NCI-H226 (cell line): Measurements from ENCODE around the gene DPH1.
"Not testable (repeated sequence)": the region's sequence is repeated elsewhere in the genome, so short reads cannot be mapped to it uniquely, and the experiment has no call there.

Experiments used
- DNase-seq: peaks from one replicate; pipeline ENCODE4 v3.0.0-alpha.2; 2015

The DPH1 gene

DNA sequence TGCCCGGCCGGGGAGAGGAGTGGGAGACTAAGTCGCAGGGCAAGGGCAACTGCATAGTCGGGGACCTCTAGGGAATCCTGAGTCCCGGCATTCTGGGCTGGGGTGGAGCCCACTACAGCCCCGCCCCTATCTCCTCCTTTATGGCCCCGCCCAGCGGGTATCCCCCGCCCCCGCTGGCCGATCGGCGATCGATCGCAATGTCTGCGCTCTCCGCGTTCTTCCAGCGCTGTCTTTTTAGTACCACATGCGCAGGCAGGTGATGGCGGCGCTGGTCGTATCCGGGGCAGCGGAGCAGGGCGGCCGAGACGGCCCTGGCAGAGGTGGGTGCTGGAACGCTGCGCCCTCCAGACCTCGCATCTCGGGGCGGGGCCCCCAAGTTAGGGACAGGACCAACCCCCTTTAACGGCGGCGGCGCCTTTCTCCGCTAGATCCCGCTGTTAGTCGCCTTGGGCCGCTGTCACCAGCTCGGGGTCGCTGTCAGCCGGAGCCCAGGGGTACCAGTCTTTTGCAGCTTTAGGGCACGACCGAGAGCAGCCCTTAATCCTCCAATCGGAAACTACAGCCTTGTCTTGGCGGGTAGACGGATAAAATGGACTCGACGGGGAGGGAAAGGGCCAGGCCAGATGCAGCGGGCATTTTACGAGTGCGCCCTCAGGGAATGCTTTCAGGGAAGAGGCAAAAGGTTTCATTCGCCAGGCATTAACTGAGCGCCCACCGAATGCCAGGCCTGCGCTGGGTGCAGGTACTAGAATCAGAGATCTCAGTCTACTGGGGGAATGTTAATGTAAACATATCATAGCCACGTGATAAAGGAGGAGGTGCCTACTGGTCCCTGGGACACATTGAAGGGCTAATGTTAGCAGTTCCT, at the start of gene DPH1:
DPH1 (plus strand) TSS at position 243 of the 868 bp plus-strand sequence; CDS start at position 260, 17 bp downstream.
- peak; percentile 83 for DNase-seq

DNA sequence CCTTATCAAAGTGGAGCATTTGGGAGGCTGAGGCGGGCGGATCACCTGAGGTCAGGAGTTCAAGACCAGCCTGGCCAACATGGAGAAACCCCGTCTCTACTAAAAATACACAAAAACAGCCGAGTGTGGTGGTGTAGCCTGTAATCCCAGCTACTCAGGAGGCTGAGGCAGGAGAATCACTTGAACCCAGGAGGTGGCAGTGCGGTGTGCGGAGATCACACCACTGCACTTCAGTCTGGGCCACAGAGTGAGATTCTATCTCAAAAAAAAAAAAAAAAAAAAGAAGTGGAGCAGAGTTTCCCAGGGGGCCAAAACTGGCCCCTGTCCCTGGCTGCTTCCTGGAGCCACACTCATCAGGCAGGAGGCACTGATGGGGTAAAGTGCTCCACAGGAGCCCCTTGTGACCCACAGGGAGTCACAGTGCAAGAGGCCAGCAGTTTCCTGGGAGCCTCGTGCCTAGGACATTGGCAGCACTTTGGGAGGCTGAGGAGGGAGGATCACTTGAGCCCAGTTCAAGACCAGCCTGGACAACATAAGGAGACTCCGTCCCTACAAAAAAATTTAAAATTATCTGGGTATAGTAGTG, 49.2 kb upstream of the DPH1 start:
- no peak for DNase-seq

- DNase-seq, result not testable (repeated sequence)
Observed at GRCh38 chr17:1982793-1983366, 47.1 kb upstream of the DPH1 start.

DNA sequence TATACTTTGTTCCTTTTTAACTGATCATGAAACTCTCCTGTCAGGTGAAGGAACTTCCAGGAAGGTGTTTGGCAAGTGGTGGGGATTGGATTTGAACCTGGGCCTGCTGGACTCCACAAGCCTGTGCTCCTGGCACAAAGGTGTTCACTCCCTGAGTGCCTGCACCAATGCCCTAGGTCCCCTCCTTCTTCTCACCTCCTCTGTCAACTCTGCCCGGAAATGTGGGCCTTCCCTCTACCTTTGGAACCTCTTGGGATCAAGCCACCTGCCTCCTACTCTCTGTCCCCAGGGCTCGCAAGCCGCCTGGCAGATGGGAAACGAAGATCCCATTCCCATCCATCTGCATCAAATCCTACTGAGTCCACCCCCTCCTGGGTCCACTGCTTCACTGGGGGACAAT, 44.9 kb upstream of the DPH1 start:
- no peak for DNase-seq

DNA sequence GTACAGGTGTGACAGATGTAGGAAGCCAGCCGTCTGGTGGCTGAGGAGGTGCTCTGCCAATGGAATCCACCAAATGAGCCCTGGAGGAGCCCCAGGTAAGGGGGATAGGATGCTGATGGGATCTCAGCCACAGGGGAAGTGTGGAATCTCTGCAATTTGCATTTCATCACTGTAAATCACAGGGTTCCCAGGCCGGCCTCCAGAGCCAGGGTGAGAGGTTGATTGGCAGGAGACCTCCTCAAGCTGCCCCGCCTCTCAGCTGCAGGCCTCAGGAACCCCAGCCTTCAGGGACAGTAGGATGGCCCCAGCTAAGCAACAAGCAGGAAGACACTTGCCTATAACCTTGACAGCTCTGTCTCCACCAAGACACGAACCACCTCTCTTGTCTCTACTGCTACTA, 44.3 kb upstream of the DPH1 start:
- peak; percentile 37 for DNase-seq

GRCh38 chr17:1986783-1987451, 43.0 kb upstream of the DPH1 start:
- no peak for DNase-seq

DNA sequence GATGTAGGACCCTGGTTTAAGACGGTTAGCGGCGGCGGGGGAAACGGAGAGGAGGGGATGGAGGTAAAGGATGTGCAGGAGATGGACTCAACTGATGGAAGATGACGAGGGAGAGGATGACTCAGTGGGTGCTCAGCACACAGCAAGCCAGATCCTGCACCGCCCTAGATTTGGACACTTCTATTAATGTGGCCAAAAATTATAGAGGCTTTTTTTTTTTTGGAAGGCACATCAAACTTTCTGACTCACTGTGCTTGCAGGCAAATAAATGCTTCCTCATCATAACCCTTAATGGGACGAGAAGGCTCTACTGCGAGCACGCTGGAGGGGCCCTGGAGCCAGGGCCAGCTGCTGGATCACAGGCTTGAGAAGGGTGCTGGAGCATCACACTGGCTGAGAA, 40.8 kb upstream of the DPH1 start:
- peak; percentile 87 for DNase-seq

- no peak for DNase-seq
Observed at GRCh38 chr17:1992541-1992940, 37.4 kb upstream of the DPH1 start.

DNA sequence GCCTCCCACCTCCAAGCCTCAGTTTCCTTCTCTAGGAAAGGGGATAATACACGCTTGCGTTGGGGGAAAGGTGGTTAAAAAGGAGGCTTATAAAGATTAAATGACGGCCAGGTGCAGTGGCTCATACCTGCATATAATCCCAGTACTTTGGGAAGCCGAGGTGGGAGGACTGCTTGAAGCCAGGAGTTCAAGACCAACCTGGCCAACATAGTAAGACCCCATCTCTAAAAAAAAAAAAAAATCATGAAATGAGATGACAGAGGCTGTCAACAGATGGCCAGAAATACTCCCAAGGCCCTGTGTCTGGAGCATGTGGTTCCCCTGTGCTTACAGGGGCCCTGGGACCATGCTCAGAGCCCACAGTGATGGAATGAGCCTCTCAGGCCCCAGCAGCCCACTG, 35.2 kb upstream of the DPH1 start:
- no peak for DNase-seq

- DNase-seq, result no peak
Observed at GRCh38 chr17:1995321-1995892, 34.5 kb upstream of the DPH1 start.

DNA sequence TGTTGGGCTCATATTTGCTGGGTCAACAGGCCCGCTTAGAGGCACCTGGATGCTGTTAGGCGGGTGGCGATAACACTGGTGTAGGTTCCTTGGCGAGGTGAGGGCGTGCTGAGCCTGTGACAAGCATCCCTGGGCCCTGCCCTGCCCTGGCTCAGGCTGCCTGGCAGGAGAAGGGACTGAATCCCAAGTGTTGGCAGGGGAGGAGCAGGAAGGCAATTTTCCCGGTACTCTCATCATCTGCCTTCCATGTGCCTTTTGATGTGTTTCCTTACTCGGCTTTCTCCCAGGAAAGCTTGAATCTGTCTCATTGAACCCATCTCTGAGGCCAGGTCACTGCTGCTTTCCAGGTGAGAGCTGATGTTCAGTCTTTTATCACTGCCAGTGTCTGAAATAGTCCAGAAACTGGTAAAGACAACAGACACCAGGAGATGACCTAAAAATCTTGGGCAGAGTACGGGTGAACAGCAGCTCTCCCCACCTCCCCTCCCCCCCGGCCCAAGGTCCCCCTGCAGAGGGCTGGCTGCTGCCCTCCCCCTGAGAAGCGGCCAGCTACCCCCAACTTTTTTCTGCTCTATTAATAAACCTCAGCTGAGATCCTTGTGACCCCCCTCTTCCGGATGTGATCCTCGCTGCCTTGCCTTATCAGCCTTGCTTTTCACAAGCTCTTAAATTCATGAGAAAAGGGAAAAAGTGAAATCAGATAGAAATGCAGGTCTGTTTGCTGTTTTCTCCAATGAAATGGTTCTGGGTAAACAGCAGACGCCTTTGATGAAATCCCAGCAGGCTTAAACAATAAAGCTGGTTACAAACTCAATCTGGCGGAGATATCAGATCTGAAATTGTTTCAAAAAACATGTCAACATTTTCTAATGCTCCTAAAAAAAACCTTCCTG, 33.8 kb upstream of the DPH1 start:
- DNase-seq, result no peak

GRCh38 chr17:1996800-1997288, 33.1 kb upstream of the DPH1 start:
- no peak for DNase-seq

- no peak for DNase-seq
Observed at GRCh38 chr17:1997289-1997926, 32.5 kb upstream of the DPH1 start.

DNA sequence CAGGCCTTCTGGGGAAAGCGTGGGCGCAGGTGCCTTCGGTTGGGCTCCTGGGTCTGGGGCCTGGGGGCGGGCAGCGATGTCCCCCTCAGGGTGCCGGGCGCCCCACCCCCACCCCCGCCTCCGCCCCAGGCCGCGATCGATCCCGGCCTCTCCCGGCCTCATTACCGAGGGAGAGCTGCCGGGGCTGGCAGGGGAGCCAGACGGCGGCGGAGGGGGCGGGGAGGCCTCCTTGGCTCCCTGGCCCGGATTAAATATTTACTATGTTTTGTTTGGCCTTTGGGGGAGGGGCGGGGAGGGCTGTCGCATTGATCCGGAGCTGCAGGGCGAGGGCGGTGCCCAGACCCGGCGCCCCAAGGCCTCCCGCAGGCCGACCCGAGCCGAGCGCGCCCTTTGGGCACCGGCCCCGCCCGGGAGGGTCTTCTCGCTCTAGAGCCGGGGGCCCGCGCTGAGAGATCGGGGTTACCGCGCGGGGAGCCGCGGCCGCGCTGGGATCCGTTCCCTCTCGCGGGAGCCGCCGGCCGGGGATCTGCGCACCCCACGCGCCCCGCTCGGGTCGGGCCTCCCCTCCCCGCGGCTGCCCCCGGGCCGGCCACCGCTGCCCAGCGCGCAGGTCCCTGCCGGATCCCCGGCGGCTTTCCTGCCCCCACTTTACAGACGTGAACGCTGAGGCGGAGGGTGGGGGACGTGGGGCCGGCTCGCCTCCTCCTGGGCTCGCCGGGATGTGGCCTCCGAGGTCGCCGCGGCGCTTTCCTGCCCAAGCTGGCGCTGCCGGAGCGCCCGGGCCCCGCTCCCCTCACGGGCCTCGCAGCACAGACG, 31.8 kb upstream of the DPH1 start:
- DNase-seq, result no peak

- no peak for DNase-seq
Observed at GRCh38 chr17:1999557-2000251, 30.2 kb upstream of the DPH1 start.

- DNase-seq, result no peak
Observed at GRCh38 chr17:2002767-2003329, 27.1 kb upstream of the DPH1 start.

DNA sequence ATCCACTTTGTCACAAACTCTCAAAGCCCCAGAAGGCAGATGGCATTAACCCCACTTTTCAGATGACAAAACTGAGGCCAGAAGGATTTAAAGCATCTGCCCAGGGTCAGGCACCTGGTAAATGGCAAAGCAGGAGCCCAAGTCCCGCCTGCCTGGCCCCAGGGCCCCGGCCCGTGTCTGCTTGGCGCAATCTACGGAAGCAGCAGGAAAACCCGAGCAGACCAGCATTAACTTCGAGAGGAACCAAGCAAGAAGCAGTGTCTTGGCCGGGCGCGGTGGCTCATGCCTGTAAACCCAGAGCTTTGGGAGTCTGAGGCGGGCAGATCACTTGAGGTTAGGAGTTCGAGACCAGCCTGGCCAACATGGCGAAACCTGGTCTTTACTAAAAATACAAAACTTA, 26.4 kb upstream of the DPH1 start:
- DNase-seq, result no peak

GRCh38 chr17:2004435-2004952, 25.5 kb upstream of the DPH1 start:
- DNase-seq, result no peak
